Neural cell (in vitro differentiated cells): ENCODE results near the gene ACVRL1. TPM values are rescaled to one million over a fixed set of nuclear protein-coding genes. Genes with fewer than 3 reads are reported as not detected.

Experiments
- H2AFZ ChIP-seq: fragments of 200-600, 300-800 bp; sonication (generic), shearing (Covaris generic); 2 replicates; pipeline ENCODE4 v1.6.0; 2014; ENCODE audit warnings: low read depth, mild to moderate bottlenecking, antibody characterized with exemption, low read length, moderate library complexity
- H3F3A ChIP-seq: fragments of 200-600 bp; shearing (Covaris generic); 2 replicates; pipeline ENCODE4 v1.6.1; 2016; ENCODE audit warnings: mild to moderate bottlenecking, moderate library complexity, mixed read lengths, antibody characterized with exemption, low read length; ENCODE audit not compliant: insufficient read depth, poor library complexity, severe bottlenecking
- H3K27ac ChIP-seq: fragments of 200-600, 300-800 bp; sonication (generic), shearing (Covaris generic); 2 replicates; pipeline ENCODE4 v1.5.1; 2014; ENCODE audit warnings: mild to moderate bottlenecking, low read length, moderate library complexity
- H3K27me3 ChIP-seq: fragments of 300-800, 200-600 bp; sonication (generic), shearing (Covaris generic); 2 replicates; pipeline ENCODE4 v1.6.0; 2014; ENCODE audit warnings: mild to moderate bottlenecking, low read depth, low read length, moderate library complexity; ENCODE audit not compliant: insufficient read depth
- H3K36me3 ChIP-seq: fragments of 300-800, 200-600 bp; sonication (generic), shearing (Covaris generic); 2 replicates; pipeline ENCODE4 v1.5.1; 2014; ENCODE audit warnings: mild to moderate bottlenecking, antibody characterized with exemption, low read length, moderate library complexity; ENCODE audit not compliant: insufficient read depth
- H3K4me2 ChIP-seq: fragments of 300-800, 200-600 bp; sonication (generic), shearing (Covaris generic); 2 replicates; pipeline ENCODE4 v1.6.0; 2014; ENCODE audit warnings: mild to moderate bottlenecking, low read length
- H3K4me3 ChIP-seq: fragments of 300-800, 200-600 bp; sonication (generic), shearing (Covaris generic); 2 replicates; pipeline ENCODE4 v1.5.1; 2014; ENCODE audit warnings: mild to moderate bottlenecking, low read length, moderate library complexity
- H3K79me2 ChIP-seq: fragments of 200-600 bp; shearing (Covaris generic); replicated peaks from 2 replicates; pipeline ENCODE4 v1.6.0; 2014; ENCODE audit warnings: mild to moderate bottlenecking, low read length, moderate library complexity; ENCODE audit not compliant: insufficient read depth
- H3K9ac ChIP-seq: fragments of 300-800, 200-600 bp; sonication (generic), shearing (Covaris generic); 2 replicates; pipeline ENCODE4 v1.6.1; 2016; ENCODE audit warnings: mild to moderate bottlenecking, low read length, mixed read lengths
- H3K9me2 ChIP-seq: fragments of 200-600 bp; shearing (Covaris generic); 2 replicates; pipeline ENCODE4 v1.6.1; 2016; ENCODE audit warnings: mild to moderate bottlenecking, low read length, mixed read lengths; ENCODE audit not compliant: insufficient read depth
- H3K9me3 ChIP-seq: fragments of 200-600, 300-800 bp; sonication (generic), shearing (Covaris generic); 2 replicates; pipeline ENCODE4 v1.6.1; 2016; ENCODE audit warnings: mild to moderate bottlenecking, mixed run types, low read length, moderate library complexity, mixed read lengths
- H4K20me1 ChIP-seq: fragments of 200-600 bp; shearing (Covaris generic); 2 replicates; pipeline ENCODE4 v1.6.1; 2016; ENCODE audit warnings: mild to moderate bottlenecking, mixed run types; ENCODE audit not compliant: insufficient read depth
- EP300 ChIP-seq: fragments of 450-650 bp; conservative IDR thresholded peaks from 2 replicates; pipeline ENCODE4 v1.6.1; 2014; ENCODE audit warnings: antibody characterized with exemption, mild to moderate bottlenecking, moderate library complexity; ENCODE audit not compliant: poor library complexity, severe bottlenecking
- EZH2 ChIP-seq: fragments of 200-600, 300-800 bp; shearing (Covaris generic), sonication (generic); IDR thresholded peaks from 2 replicates; pipeline ENCODE4 v1.6.1; 2014; ENCODE audit warnings: antibody characterized with exemption, low read length, borderline replicate concordance, mild to moderate bottlenecking; ENCODE audit not compliant: insufficient read depth, poor library complexity, severe bottlenecking
- MXI1 ChIP-seq: fragments of 450-650 bp; conservative IDR thresholded peaks from 2 replicates; pipeline ENCODE4 v1.6.1; 2014; ENCODE audit warnings: antibody characterized with exemption, mild to moderate bottlenecking; ENCODE audit not compliant: poor library complexity, severe bottlenecking
- POLR2AphosphoS5 ChIP-seq: IDR thresholded peaks from 2 replicates; pipeline ENCODE4 v1.6.1; 2012
- RAD21 ChIP-seq: fragments of 450-650 bp; conservative IDR thresholded peaks from 2 replicates; pipeline ENCODE4 v1.6.1; 2014; ENCODE audit warnings: antibody characterized with exemption, mild to moderate bottlenecking, moderate library complexity
- SMC3 ChIP-seq: fragments of 450-650 bp; conservative IDR thresholded peaks from 2 replicates; pipeline ENCODE4 v1.6.1; 2014; ENCODE audit warnings: antibody characterized with exemption, mild to moderate bottlenecking, moderate library complexity; ENCODE audit not compliant: poor library complexity
- TAF1 ChIP-seq: IDR thresholded peaks from 2 replicates; pipeline ENCODE4 v1.6.1; 2012; ENCODE audit warnings: low read depth
- polyA plus RNA-seq: library from polyadenylated mRNA; depleted of rRNA; stranded (reverse); fragments of >200 nt; gene quantifications from 2 replicates; pipeline ENCODE4 v1.2.3, GENCODE V29; 2014
- TF ChIP-seq, protein P1 (sequence below): fragments of 450-650 bp; IDR thresholded peaks from 2 replicates; pipeline ENCODE4 v1.5.1; 2014; ENCODE audit warnings: antibody characterized with exemption, mild to moderate bottlenecking, moderate library complexity; ENCODE audit not compliant: poor library complexity, severe bottlenecking

ACVRL1 gene
- polyA plus RNA-seq, 1 donor from 2014 or later = not detected

GRCh38 chr12:51972849-51973273, 65.6 kb downstream of the ACVRL1 start:
- Histone ChIP-seq H3K36me3 (peaks cover 6% of the 10 kb centered on the region), H3K4me3 (no peak overlapping the region), H3K79me2 (peaks cover 42% of the 10 kb centered on the region), H2AFZ (no peak overlapping the region), H3K4me2 (no peak overlapping the region), H3F3A (no peaks in the 10 kb centered on the region), H3K9me2 (no peaks in the 10 kb centered on the region), H3K27ac (no peak overlapping the region), H3K9ac (no peak overlapping the region), H3K9me3 (no peaks in the 10 kb centered on the region), H3K27me3 (no peaks in the 10 kb centered on the region), H4K20me1 (peaks cover 41% of the 10 kb centered on the region)
- TF ChIP-seq TAF1 (no peak), MXI1 (no peak), SMC3 (no peak), EZH2 (no peak), EP300 (no peak), RAD21 (no peak), POLR2AphosphoS5 (no peak)
- TF ChIP-seq, protein P1, sequence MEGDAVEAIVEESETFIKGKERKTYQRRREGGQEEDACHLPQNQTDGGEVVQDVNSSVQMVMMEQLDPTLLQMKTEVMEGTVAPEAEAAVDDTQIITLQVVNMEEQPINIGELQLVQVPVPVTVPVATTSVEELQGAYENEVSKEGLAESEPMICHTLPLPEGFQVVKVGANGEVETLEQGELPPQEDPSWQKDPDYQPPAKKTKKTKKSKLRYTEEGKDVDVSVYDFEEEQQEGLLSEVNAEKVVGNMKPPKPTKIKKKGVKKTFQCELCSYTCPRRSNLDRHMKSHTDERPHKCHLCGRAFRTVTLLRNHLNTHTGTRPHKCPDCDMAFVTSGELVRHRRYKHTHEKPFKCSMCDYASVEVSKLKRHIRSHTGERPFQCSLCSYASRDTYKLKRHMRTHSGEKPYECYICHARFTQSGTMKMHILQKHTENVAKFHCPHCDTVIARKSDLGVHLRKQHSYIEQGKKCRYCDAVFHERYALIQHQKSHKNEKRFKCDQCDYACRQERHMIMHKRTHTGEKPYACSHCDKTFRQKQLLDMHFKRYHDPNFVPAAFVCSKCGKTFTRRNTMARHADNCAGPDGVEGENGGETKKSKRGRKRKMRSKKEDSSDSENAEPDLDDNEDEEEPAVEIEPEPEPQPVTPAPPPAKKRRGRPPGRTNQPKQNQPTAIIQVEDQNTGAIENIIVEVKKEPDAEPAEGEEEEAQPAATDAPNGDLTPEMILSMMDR = no peak

Other genes starting within 250 kb of the ACVRL1 start
- gene FIGNL2, start 58.8 kb upstream of the ACVRL1 start, polyA plus RNA-seq = 0.06 and 0.21 TPM in 2 replicates
- not detected in 2 replicates for gene ANKRD33, start 19.4 kb upstream of the ACVRL1 start, polyA plus RNA-seq
- gene ACVR1B, start 44.2 kb downstream of the ACVRL1 start, polyA plus RNA-seq = 47.2 and 52.3 TPM in 2 replicates
- 5.4 and 6.1 TPM in 2 replicates for gene TAMALIN, start 99.4 kb downstream of the ACVRL1 start, polyA plus RNA-seq
- gene NR4A1, start 143.9 kb downstream of the ACVRL1 start, polyA plus RNA-seq = 3.4 and 6.1 TPM in 2 replicates
- gene ATG101, start 162.5 kb downstream of the ACVRL1 start, polyA plus RNA-seq = 53.9 and 55.6 TPM in 2 replicates
- gene SMIM41, start 172.2 kb downstream of the ACVRL1 start, polyA plus RNA-seq = not detected in 2 replicates